HepG2 (cell line): ENCODE data around the gene NT5C. TPM values are rescaled to one million over a fixed set of nuclear protein-coding genes. Genes with fewer than 3 reads are reported as not detected.

Source experiments
- AGO2 ChIP-seq: fragments of 200-400 bp; formaldehyde crosslinking; optimal IDR thresholded peaks from 2 replicates; pipeline ENCODE3; 2017; ENCODE audit warnings: mild to moderate bottlenecking, low read depth, low read length, moderate library complexity
- AHDC1 ChIP-seq: sonication (generic); formaldehyde crosslinking; IDR thresholded peaks from 2 replicates; pipeline ENCODE4 v1.5.1; 2020; ENCODE audit warnings: mild to moderate bottlenecking, missing genetic modification reagents, borderline replicate concordance
- E2F1 ChIP-seq: sonication (generic); formaldehyde crosslinking; IDR thresholded peaks from 2 replicates; pipeline ENCODE4 v1.5.0; 2020; ENCODE audit warnings: missing genetic modification reagents
- HNRNPLL ChIP-seq: fragments of 200-400 bp; formaldehyde crosslinking; IDR thresholded peaks from 2 replicates; pipeline ENCODE4 v1.6.1; 2017; ENCODE audit warnings: mild to moderate bottlenecking, low read depth, low read length; ENCODE audit not compliant: poor library complexity, severe bottlenecking
- IRF2 ChIP-seq: IDR thresholded peaks from 2 replicates; pipeline ENCODE4 v1.6.1; 2018; ENCODE audit warnings: missing genetic modification reagents, missing compliant biosample characterization
- MXD4 ChIP-seq: IDR thresholded peaks from 2 replicates; pipeline ENCODE4 v1.6.1; 2016; ENCODE audit warnings: mild to moderate bottlenecking, missing biosample characterization, missing genetic modification reagents
- NFYC ChIP-seq: IDR thresholded peaks from 2 replicates; pipeline ENCODE4 v1.6.1; 2016; ENCODE audit warnings: missing genetic modification reagents, missing compliant biosample characterization
- SAP130 ChIP-seq: IDR thresholded peaks from 2 replicates; pipeline ENCODE4 v1.6.1; 2016; ENCODE audit warnings: low read depth
- ZFAT ChIP-seq: sonication (generic); formaldehyde crosslinking; conservative IDR thresholded peaks from 2 replicates; pipeline ENCODE4 v1.8.1; 2023; ENCODE audit warnings: missing genetic modification reagents, inconsistent platforms
- ZNF142 ChIP-seq: sonication (generic); formaldehyde crosslinking; IDR thresholded peaks from 2 replicates; pipeline ENCODE4 v1.4.0; 2020; ENCODE audit warnings: missing genetic modification reagents
- ZNF275 ChIP-seq: sonication (generic); formaldehyde crosslinking; IDR thresholded peaks from 2 replicates; pipeline ENCODE4 v1.8.0; 2022; ENCODE audit warnings: missing genetic modification reagents, mild to moderate bottlenecking, inconsistent platforms, borderline replicate concordance
- ZNF550 ChIP-seq: sonication (generic); formaldehyde crosslinking; IDR thresholded peaks from 2 replicates; pipeline ENCODE4 v1.4.0; 2020; ENCODE audit warnings: mild to moderate bottlenecking, missing genetic modification reagents, borderline replicate concordance
- ZNF878 ChIP-seq: sonication (generic); formaldehyde crosslinking; IDR thresholded peaks from 2 replicates; pipeline ENCODE4 v1.8.1; 2023; ENCODE audit warnings: mild to moderate bottlenecking, missing genetic modification reagents, moderate library complexity
- polyA plus RNA-seq, 8 experiments: library from polyadenylated mRNA; depleted of rRNA in 3 of 8; stranded (reverse) in 7 of 8; unstranded in 1 of 8; fragments of >200 nt; fragmentation: Illumina TruSeq in 4 of 8; extraction: Trizol in 4 of 8; gene quantifications; 2 replicates each; pipeline versions ENCODE4 v1.2.1 to v1.2.3, GENCODE V29; 2011 to 2016; ENCODE audit warnings: low read depth in 4 of 8, missing spikeins in 1 of 8, mixed read lengths in 1 of 8; ENCODE audit not compliant: insufficient read depth in 1 of 8
- total RNA-seq, 5 experiments: library from RNA; depleted of rRNA; stranded (reverse); fragments of >200 nt; fragmentation: Illumina TruSeq; extraction: Trizol; gene quantifications; 2 replicates each; pipeline ENCODE4 v1.2.3, GENCODE V29; 2016; ENCODE audit warnings: low read depth in 1 of 5

NT5C gene
- total and polyA plus RNA-seq, 2 of the 13 experiments (the other 11 are each of a cell fraction or from before 2014, with no cell fraction given): 42.8 to 48.6 TPM

GRCh38 chr17:75154195-75155106 is 22.9 kb upstream of the NT5C start, which contains the start of gene JPT1 (continued):
- no peak; the same call in 1 of the 2 replicates for TF ChIP-seq AHDC1 (CRISPR knock-in tag)
- TF ChIP-seq ZNF142 (CRISPR knock-in tag): peak; percentile 59; the same call in 1 of the 2 replicates
- TF ChIP-seq MXD4: peak; percentile 81
- TF ChIP-seq ZNF878 (CRISPR knock-in tag): peak; percentile 78; the same call in 1 of the 2 replicates
- TF ChIP-seq HNRNPLL: peak; percentile 76
- TF ChIP-seq ZNF550 (CRISPR knock-in tag): no peak
- TF ChIP-seq AGO2: peak; percentile 93
- TF ChIP-seq SAP130: peak; percentile 94
- TF ChIP-seq ZNF275 (CRISPR knock-in tag): peak; percentile 83; the same call in 1 of the 2 replicates
- TF ChIP-seq ZFAT: no peak
- TF ChIP-seq E2F1 (CRISPR knock-in tag): peak; percentile 55; the same call in 1 of the 2 replicates
- peak; percentile 100 for TF ChIP-seq NFYC
- TF ChIP-seq IRF2 (CRISPR knock-in tag): peak; percentile 88
